ENCODE results near the gene RIN2.

Gene RIN2

DNA sequence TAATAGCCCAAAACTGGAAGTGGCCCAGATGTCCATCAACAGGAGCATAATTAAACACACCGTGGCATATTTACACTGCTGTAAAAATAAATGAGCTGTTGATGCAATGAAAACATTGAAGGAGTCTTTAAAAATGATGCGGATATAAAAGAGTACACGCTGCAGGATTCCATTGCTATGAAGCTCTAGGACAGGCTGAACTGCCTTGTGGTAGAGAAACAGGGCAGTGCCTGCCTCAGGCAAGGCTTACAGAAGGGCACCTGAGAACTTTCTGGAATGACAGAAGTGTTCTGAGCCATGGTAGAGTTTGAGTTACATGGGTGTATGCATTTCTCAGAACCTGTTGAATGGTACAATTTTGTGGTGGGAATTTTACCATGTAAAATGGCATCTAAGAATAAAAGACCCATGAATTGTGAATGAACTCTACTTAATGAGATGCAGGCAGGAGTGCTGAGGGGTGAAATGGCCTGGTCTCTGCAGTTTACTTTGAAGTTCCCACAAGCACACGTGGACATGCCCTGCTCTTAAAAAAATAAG lies 45.3 kb upstream of the RIN2 start:
- Histone ChIP-seq H3K27me3 (ENCODE audit: insufficient read depth, low read depth) (no peaks in the 10 kb centered on the region), H4K20me1 (ENCODE audit: insufficient read depth) (no peaks in the 10 kb centered on the region), H2AFZ (ENCODE audit: low read depth) (no peak overlapping the region), H3K79me2 (ENCODE audit: insufficient read depth, low read depth) (no peaks in the 10 kb centered on the region), H3K36me3 (ENCODE audit: insufficient read depth) (no peaks in the 10 kb centered on the region), H3K27ac (no peak overlapping the region), H3K9ac (no peak overlapping the region), H3K4me2 (no peak overlapping the region), H3K4me1 (ENCODE audit: low read depth, poor library complexity, severe bottlenecking) (peaks cover 15% of the 10 kb centered on the region), H3K4me3 (IDR thresholded peaks at IDR 0.05; ENCODE audit: insufficient read depth, low read depth, low read length) (no peak overlapping the region)
- TF ChIP-seq, protein P1, sequence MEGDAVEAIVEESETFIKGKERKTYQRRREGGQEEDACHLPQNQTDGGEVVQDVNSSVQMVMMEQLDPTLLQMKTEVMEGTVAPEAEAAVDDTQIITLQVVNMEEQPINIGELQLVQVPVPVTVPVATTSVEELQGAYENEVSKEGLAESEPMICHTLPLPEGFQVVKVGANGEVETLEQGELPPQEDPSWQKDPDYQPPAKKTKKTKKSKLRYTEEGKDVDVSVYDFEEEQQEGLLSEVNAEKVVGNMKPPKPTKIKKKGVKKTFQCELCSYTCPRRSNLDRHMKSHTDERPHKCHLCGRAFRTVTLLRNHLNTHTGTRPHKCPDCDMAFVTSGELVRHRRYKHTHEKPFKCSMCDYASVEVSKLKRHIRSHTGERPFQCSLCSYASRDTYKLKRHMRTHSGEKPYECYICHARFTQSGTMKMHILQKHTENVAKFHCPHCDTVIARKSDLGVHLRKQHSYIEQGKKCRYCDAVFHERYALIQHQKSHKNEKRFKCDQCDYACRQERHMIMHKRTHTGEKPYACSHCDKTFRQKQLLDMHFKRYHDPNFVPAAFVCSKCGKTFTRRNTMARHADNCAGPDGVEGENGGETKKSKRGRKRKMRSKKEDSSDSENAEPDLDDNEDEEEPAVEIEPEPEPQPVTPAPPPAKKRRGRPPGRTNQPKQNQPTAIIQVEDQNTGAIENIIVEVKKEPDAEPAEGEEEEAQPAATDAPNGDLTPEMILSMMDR (conservative IDR thresholded peaks at IDR 0.05; ENCODE audit: low read depth, low read length) = no peak

DNA sequence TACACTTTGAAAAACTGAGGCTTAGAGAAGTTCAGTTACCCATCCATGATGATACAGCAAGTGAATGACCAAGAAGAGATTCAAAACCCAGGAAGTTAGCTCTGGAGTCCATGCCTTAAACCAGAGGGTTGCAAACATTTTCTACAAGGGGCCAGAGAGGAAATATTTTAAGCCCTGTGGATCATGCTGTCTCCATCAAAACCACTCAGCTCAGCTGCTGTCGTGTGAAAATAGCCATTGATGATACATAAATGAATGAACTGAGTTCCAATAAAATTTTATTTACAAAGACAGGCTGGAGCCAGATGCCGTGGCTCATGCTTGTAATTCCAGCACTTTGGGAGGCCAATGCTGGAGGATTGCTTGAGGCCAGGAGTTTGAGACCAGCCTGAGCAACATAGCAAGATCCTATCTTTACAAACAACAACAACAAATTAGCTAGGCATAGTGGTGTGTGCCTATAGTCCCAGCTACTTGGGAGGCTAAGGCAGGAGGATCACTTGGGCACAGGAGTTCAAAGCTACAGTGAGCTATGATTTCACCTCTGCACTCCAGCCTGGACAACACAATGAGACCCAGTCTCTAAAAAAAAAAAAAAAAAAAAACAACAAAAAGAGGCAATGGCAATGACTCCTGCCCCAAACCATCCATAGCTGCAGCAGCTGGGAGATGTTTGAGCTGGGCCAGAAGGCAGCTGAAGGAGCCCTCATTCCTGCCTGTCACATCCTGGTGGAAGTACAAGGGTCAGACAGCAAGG lies 44.1 kb upstream of the RIN2 start:
- no peak overlapping the region for H3K4me3 ChIP-seq (IDR thresholded peaks at IDR 0.05; ENCODE audit: insufficient read depth, low read depth, low read length)
- H3K9ac ChIP-seq = no peak overlapping the region
- H3K4me1 ChIP-seq (ENCODE audit: low read depth, poor library complexity, severe bottlenecking) = peaks cover 15% of the 10 kb centered on the region
- H3K4me2 ChIP-seq = no peak overlapping the region
- H4K20me1 ChIP-seq (ENCODE audit: insufficient read depth) = no peaks in the 10 kb centered on the region
- H3K79me2 ChIP-seq (ENCODE audit: insufficient read depth, low read depth) = no peaks in the 10 kb centered on the region
- no peaks in the 10 kb centered on the region for H3K36me3 ChIP-seq (ENCODE audit: insufficient read depth)
- no peaks in the 10 kb centered on the region for H3K27me3 ChIP-seq (ENCODE audit: insufficient read depth, low read depth)
- TF ChIP-seq, protein P1 (conservative IDR thresholded peaks at IDR 0.05; ENCODE audit: low read depth, low read length) = no peak
- no peak overlapping the region for H2AFZ ChIP-seq (ENCODE audit: low read depth)
- H3K27ac ChIP-seq = no peak overlapping the region

DNA sequence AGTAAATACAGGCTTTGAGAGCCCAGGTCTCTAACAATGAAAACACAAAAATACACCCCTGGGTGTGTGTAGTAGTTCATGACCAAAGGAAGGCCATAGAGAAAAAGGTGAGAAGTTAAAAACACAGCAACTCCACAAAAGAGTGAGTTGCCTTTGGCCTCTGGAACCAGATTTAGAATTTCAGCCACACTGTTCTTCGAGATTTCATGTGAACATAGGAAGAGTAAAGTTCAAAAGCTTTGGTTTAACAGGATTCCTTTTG lies 43.5 kb upstream of the RIN2 start:
- no peak overlapping the region for H3K4me3 ChIP-seq (IDR thresholded peaks at IDR 0.05; ENCODE audit: insufficient read depth, low read depth, low read length)
- no peak overlapping the region for H3K4me2 ChIP-seq
- no peaks in the 10 kb centered on the region for H3K36me3 ChIP-seq (ENCODE audit: insufficient read depth)
- no peak overlapping the region for H3K9ac ChIP-seq
- no peaks in the 10 kb centered on the region for H4K20me1 ChIP-seq (ENCODE audit: insufficient read depth)
- no peaks in the 10 kb centered on the region for H3K27me3 ChIP-seq (ENCODE audit: insufficient read depth, low read depth)
- H3K27ac ChIP-seq = no peak overlapping the region
- H3K4me1 ChIP-seq (ENCODE audit: low read depth, poor library complexity, severe bottlenecking) = peaks cover 10% of the 10 kb centered on the region
- H3K79me2 ChIP-seq (ENCODE audit: insufficient read depth, low read depth) = no peaks in the 10 kb centered on the region
- TF ChIP-seq, protein P1 (conservative IDR thresholded peaks at IDR 0.05; ENCODE audit: low read depth, low read length) = no peak
- no peak overlapping the region for H2AFZ ChIP-seq (ENCODE audit: low read depth)

DNA sequence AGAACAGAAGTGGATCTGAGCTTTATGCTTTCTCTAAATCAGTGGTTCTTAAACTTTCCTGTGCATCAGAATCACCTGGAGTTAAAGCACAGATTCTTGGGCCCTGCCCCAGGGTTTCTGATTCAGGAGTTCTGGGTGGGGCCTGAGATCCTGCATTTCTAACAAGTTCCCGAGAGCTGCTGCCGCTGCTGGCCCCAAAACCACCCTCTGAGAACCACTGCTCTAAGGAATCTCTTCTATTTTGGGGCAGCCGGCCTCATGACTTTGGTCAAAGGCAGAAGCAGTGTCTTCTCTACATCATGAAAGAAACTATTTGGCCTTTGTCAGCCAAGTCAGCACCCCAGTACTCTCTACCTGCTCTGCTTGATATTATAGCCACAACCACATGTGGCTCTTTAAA lies 42.1 kb upstream of the RIN2 start:
- Histone ChIP-seq H3K4me3 (IDR thresholded peaks at IDR 0.05; ENCODE audit: insufficient read depth, low read depth, low read length) (no peak overlapping the region), H3K27ac (no peak overlapping the region), H3K36me3 (ENCODE audit: insufficient read depth) (no peaks in the 10 kb centered on the region), H3K9ac (no peak overlapping the region), H3K4me2 (no peak overlapping the region), H2AFZ (ENCODE audit: low read depth) (no peak overlapping the region), H3K4me1 (ENCODE audit: low read depth, poor library complexity, severe bottlenecking) (no peaks in the 10 kb centered on the region), H4K20me1 (ENCODE audit: insufficient read depth) (no peaks in the 10 kb centered on the region), H3K27me3 (ENCODE audit: insufficient read depth, low read depth) (no peaks in the 10 kb centered on the region), H3K79me2 (ENCODE audit: insufficient read depth, low read depth) (no peaks in the 10 kb centered on the region)
- TF ChIP-seq, protein P1 (conservative IDR thresholded peaks at IDR 0.05; ENCODE audit: low read depth, low read length) = no peak

Measured in KMS-11 (cell line).